ENCODE measurements around the gene PRRC2B. TPM values are rescaled to one million over a fixed set of nuclear protein-coding genes. Genes with fewer than 3 reads are reported as not detected.

PRRC2B gene
- total and polyA plus RNA-seq, 2 experiments from 2014 or later, result 45.0 to 193 TPM

DNA sequence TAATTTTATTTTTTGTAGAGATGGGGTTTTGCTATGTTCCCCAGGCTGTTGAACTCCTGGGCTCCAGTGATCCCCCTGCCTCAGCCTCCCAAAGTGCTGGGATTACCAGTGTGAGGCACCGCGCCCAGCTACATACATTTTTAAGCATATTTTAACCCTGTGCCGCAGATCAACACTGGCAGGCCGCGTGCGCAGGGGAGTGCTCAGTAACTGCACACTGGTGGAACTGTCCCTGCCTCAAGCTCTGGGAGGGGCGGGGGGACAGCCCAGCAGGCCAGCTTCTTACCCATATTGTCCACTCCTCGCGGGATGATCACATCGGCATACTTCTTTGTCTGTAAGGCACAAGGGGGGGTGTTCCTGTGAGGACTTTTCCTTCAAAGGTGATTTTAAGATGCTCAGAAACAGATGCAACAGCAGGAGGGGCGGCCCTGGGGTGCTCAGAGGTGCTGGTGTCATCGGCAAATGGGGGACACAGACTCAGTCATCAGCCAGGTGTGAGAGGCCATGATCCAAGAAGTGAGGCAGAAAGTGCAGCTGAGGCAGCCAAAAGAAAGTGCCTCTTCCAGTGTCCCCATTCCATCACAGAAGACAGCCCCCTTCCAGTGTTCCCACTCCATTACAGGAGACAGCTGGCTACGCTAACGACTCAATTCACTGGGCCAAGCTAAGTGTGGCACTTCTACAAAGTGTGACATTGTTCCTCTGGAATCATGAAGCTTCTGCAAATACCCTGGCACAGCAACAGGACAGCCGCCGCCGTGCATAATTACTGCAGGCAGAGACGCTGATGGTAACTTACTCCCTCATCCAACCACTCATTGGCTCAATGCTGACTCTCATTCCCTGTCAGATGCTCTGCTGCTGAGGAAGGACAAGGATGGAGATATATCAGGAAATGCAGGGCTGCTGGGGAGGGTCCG, 132.0 kb downstream of the PRRC2B start:
- peaks cover 6% of the 10 kb centered on the region; the same call in 1 of the 2 replicates for H3K79me2 ChIP-seq (replicated peaks; ENCODE audit: insufficient read depth)
- H2AFZ ChIP-seq, result no peak overlapping the region
- H3K36me3 ChIP-seq (ENCODE audit: insufficient read depth), result peaks cover 14% of the 10 kb centered on the region; the same call in 1 of the 2 replicates
- no peaks in the 10 kb centered on the region for H3K9me3 Mint-ChIP-seq
- no peaks in the 10 kb centered on the region; the same call in 1 of the 2 replicates for H4K20me1 ChIP-seq (replicated peaks; ENCODE audit: insufficient read depth)
- H3K4me1 ChIP-seq (ENCODE audit: insufficient read depth), result 0 out of 2 replicates have a peak, but pooled peaks cover 4% of the 10 kb centered on the region
- no peaks in the 10 kb centered on the region for H3K9me2 ChIP-seq (ENCODE audit: insufficient read depth)
- TF ChIP-seq, protein P1, sequence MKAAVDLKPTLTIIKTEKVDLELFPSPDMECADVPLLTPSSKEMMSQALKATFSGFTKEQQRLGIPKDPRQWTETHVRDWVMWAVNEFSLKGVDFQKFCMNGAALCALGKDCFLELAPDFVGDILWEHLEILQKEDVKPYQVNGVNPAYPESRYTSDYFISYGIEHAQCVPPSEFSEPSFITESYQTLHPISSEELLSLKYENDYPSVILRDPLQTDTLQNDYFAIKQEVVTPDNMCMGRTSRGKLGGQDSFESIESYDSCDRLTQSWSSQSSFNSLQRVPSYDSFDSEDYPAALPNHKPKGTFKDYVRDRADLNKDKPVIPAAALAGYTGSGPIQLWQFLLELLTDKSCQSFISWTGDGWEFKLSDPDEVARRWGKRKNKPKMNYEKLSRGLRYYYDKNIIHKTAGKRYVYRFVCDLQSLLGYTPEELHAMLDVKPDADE (IDR thresholded peaks at IDR 0.05), result no peak
- no peak for TF ChIP-seq EZH2 (IDR thresholded peaks at IDR 0.05; ENCODE audit: low read depth, unreplicated experiment)
- H3K4me3 Mint-ChIP-seq, result no peak overlapping the region
- DNase-seq (ENCODE audit: low spot score) (no peak), ATAC-seq (no peak)
- H3K27ac Mint-ChIP-seq, result no peak overlapping the region
- H3K4me3 ChIP-seq, result no peak overlapping the region
- H3K27ac ChIP-seq (ENCODE audit: low read depth), result no peak overlapping the region
- no peaks in the 10 kb centered on the region for H3K27me3 ChIP-seq (ENCODE audit: insufficient read depth)
- H3F3A ChIP-seq (replicated peaks; ENCODE audit: low read depth), result 0 out of 2 replicates have a peak, but pooled peaks cover 7% of the 10 kb centered on the region
- H3K4me1 Mint-ChIP-seq, result peaks cover 6% of the 10 kb centered on the region; the same call in 2 of the 3 replicates
- no peak overlapping the region for H3K4me2 ChIP-seq
- H3K27me3 Mint-ChIP-seq (ENCODE audit: insufficient read depth, low read depth, poor library complexity), result peaks cover 16% of the 10 kb centered on the region
- peaks cover 78% of the 10 kb centered on the region for H3K36me3 Mint-ChIP-seq (ENCODE audit: low read depth)

DNA sequence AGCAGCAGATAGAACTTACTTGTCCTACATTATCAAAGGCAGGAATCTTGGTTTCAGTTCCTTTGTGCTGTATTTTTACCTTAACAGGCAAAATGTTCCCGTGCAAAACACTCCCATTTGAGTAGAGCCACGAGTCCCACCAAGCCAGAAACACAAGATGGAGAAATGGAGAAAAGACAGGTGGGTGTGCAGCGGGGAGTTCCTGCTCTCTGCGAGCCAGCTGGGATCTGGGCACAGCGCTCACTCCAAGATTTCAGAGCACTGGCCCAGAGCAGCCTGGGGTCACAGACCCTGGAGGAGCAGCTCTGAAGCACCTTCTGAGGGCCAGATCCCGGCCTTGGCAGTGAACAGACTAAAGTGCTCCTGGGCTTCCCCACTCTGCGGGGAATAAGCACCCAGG, 134.3 kb downstream of the PRRC2B start:
- Mint-ChIP-seq H3K36me3 (ENCODE audit: low read depth) (peaks cover 64% of the 10 kb centered on the region), H3K27ac (no peak overlapping the region), H3K4me1 (peaks cover 6% of the 10 kb centered on the region; the same call in 2 of the 3 replicates), H3K9me3 (no peaks in the 10 kb centered on the region), H3K27me3 (ENCODE audit: insufficient read depth, low read depth, poor library complexity) (peaks cover 9% of the 10 kb centered on the region), H3K4me3 (no peak overlapping the region; the same call in 2 of the 3 replicates)
- no peak overlapping the region for H2AFZ ChIP-seq
- no peak overlapping the region for H3K4me2 ChIP-seq
- peaks cover 10% of the 10 kb centered on the region; the same call in 1 of the 2 replicates for H3K36me3 ChIP-seq (ENCODE audit: insufficient read depth)
- H3K4me3 ChIP-seq, result no peak overlapping the region
- H3K9me2 ChIP-seq (ENCODE audit: insufficient read depth), result no peaks in the 10 kb centered on the region
- H3F3A ChIP-seq (replicated peaks; ENCODE audit: low read depth), result 0 out of 2 replicates have a peak, but pooled peaks cover 7% of the 10 kb centered on the region
- no peak for DNase-seq (ENCODE audit: low spot score)
- H3K79me2 ChIP-seq (replicated peaks; ENCODE audit: insufficient read depth), result peaks cover 6% of the 10 kb centered on the region; the same call in 1 of the 2 replicates
- ATAC-seq, result no peak
- no peaks in the 10 kb centered on the region for H3K27me3 ChIP-seq (ENCODE audit: insufficient read depth)
- no peaks in the 10 kb centered on the region; the same call in 1 of the 2 replicates for H4K20me1 ChIP-seq (replicated peaks; ENCODE audit: insufficient read depth)
- H3K4me1 ChIP-seq (ENCODE audit: insufficient read depth), result 0 out of 2 replicates have a peak, but pooled peaks cover 4% of the 10 kb centered on the region
- TF ChIP-seq JUNB (IDR thresholded peaks at IDR 0.05; ENCODE audit: unreplicated experiment), result no peak
- TF ChIP-seq, protein P2, sequence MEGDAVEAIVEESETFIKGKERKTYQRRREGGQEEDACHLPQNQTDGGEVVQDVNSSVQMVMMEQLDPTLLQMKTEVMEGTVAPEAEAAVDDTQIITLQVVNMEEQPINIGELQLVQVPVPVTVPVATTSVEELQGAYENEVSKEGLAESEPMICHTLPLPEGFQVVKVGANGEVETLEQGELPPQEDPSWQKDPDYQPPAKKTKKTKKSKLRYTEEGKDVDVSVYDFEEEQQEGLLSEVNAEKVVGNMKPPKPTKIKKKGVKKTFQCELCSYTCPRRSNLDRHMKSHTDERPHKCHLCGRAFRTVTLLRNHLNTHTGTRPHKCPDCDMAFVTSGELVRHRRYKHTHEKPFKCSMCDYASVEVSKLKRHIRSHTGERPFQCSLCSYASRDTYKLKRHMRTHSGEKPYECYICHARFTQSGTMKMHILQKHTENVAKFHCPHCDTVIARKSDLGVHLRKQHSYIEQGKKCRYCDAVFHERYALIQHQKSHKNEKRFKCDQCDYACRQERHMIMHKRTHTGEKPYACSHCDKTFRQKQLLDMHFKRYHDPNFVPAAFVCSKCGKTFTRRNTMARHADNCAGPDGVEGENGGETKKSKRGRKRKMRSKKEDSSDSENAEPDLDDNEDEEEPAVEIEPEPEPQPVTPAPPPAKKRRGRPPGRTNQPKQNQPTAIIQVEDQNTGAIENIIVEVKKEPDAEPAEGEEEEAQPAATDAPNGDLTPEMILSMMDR (conservative IDR thresholded peaks at IDR 0.05; ENCODE audit: low read depth in 2 of 2), result no peak
- H3K27ac ChIP-seq (ENCODE audit: low read depth), result no peak overlapping the region
